Measurements from ENCODE around the gene CHMP5.

CHMP5 gene

GRCh38 chr9:33272061-33272460, 7.2 kb downstream of the CHMP5 start:
- TF ChIP-seq CTCF (IDR thresholded peaks at IDR 0.05; ENCODE audit: low read depth, low read length), result no peak
- peaks cover 48% of the 10 kb centered on the region for H3K36me3 ChIP-seq
- H3K9me3 ChIP-seq, result no peaks in the 10 kb centered on the region
- no peaks in the 10 kb centered on the region for H3K4me1 ChIP-seq
- no peak overlapping the region for H3K4me3 ChIP-seq (ENCODE audit: low read depth, low read length)
- H3K27me3 ChIP-seq, result no peaks in the 10 kb centered on the region
- DNase-seq, result no peak

GRCh38 chr9:33273266-33273971, 8.6 kb downstream of the CHMP5 start:
- DNase-seq, result no peak
- Histone ChIP-seq H3K36me3 (peaks cover 57% of the 10 kb centered on the region), H3K9me3 (no peaks in the 10 kb centered on the region), H3K4me3 (ENCODE audit: low read depth, low read length) (no peak overlapping the region), H3K4me1 (no peaks in the 10 kb centered on the region), H3K27me3 (no peaks in the 10 kb centered on the region)
- no peak for TF ChIP-seq CTCF (IDR thresholded peaks at IDR 0.05; ENCODE audit: low read depth, low read length)

- no peak for DNase-seq
- Histone ChIP-seq H3K36me3 (peaks cover 62% of the 10 kb centered on the region), H3K27me3 (no peaks in the 10 kb centered on the region), H3K9me3 (no peaks in the 10 kb centered on the region), H3K4me3 (ENCODE audit: low read depth, low read length) (no peak overlapping the region), H3K4me1 (no peaks in the 10 kb centered on the region)
- TF ChIP-seq CTCF (IDR thresholded peaks at IDR 0.05; ENCODE audit: low read depth, low read length), result no peak
Observed at GRCh38 chr9:33273972-33274328, 9.1 kb downstream of the CHMP5 start.

- no peak for DNase-seq
- H3K27me3 ChIP-seq, result no peaks in the 10 kb centered on the region
- peaks cover 44% of the 10 kb centered on the region for H3K36me3 ChIP-seq
- TF ChIP-seq CTCF (IDR thresholded peaks at IDR 0.05; ENCODE audit: low read depth, low read length), result no peak
- no peaks in the 10 kb centered on the region for H3K9me3 ChIP-seq
- no peaks in the 10 kb centered on the region for H3K4me1 ChIP-seq
- H3K4me3 ChIP-seq (ENCODE audit: low read depth, low read length), result no peak overlapping the region
Observed at GRCh38 chr9:33277484-33277883, 12.6 kb downstream of the CHMP5 start.

GRCh38 chr9:33285502-33285901, 20.7 kb downstream of the CHMP5 start:
- H3K4me1 ChIP-seq, result no peaks in the 10 kb centered on the region
- H3K4me3 ChIP-seq (ENCODE audit: low read depth, low read length), result no peak overlapping the region
- H3K9me3 ChIP-seq, result no peaks in the 10 kb centered on the region
- H3K36me3 ChIP-seq, result no peaks in the 10 kb centered on the region; the same call in 1 of the 2 replicates
- DNase-seq, result no peak
- no peak for TF ChIP-seq CTCF (IDR thresholded peaks at IDR 0.05; ENCODE audit: low read depth, low read length)
- H3K27me3 ChIP-seq, result no peaks in the 10 kb centered on the region

GRCh38 chr9:33287087-33287490, 22.2 kb downstream of the CHMP5 start:
- Histone ChIP-seq H3K9me3 (no peaks in the 10 kb centered on the region), H3K4me1 (no peaks in the 10 kb centered on the region; the same call in 1 of the 2 replicates), H3K36me3 (0 out of 2 replicates have a peak, but pooled peaks cover 2% of the 10 kb centered on the region), H3K4me3 (ENCODE audit: low read depth, low read length) (no peak overlapping the region), H3K27me3 (no peaks in the 10 kb centered on the region)
- peak; percentile 60 for DNase-seq
- peak; percentile 88 for TF ChIP-seq CTCF (IDR thresholded peaks at IDR 0.05; ENCODE audit: low read depth, low read length)
